Measurements from ENCODE around the gene CRY1. TPM values are rescaled to one million over a fixed set of nuclear protein-coding genes. Genes with fewer than 3 reads are reported as not detected.

Gene CRY1
- total RNA-seq (10 to 100 TPM; 18.1 to 30.8 TPM), polyA plus RNA-seq (ENCODE audit: insufficient read length in 2 of 2) (10 to 100 TPM; 27.0 to 36.1 TPM)
- long read RNA-seq, donor 1, partial matches to known transcripts = 48 of 52 reads
- long read RNA-seq, donor 1, other reads (novel, unspliced or antisense) = 0 of 52 reads
- long read RNA-seq, donor 2, partial matches to known transcripts = 0 of 2 reads
- long read RNA-seq, donor 2, other reads (novel, unspliced or antisense) = 0 of 2 reads
- long read RNA-seq, donor 3, partial matches to known transcripts = 0 of 2 reads
- long read RNA-seq, donor 3, other reads (novel, unspliced or antisense) = 0 of 2 reads
- long read RNA-seq, donor 4, partial matches to known transcripts = 29 of 32 reads
- long read RNA-seq, donor 4, other reads (novel, unspliced or antisense) = 0 of 32 reads

GRCh38 chr12:107093417-107094182 is at the start of gene CRY1:
Gene CRY1 (minus strand): TSS chr12:107093549. CDS start chr12:107092961, 588 bp downstream.
- Histone ChIP-seq H3K27me3 (ENCODE audit: control insufficient read depth, insufficient read depth, low read length) (peaks cover 2% of the 10 kb centered on the region), H3K36me3 (ENCODE audit: control insufficient read depth, insufficient read depth, low read length) (no peaks in the 10 kb centered on the region), H3K9me3 (ENCODE audit: control insufficient read depth, insufficient read depth, low read length) (no peaks in the 10 kb centered on the region), H3K27ac (ENCODE audit: low read depth, low read length) (peak within 1 kb of the TSS; percentile 100), H3K4me3 (ENCODE audit: low read depth, low read length) (peak within 1 kb of the TSS; percentile 99), H3K4me1 (ENCODE audit: control insufficient read depth, insufficient read depth, low read length) (peaks cover 11% of the 10 kb centered on the region)
- DNase-seq (ENCODE audit: low read depth in 4 of 6, low spot score in 6 of 6) = peak; percentile 95 to 99 (median 97)
- under 1% methylated on average over 73 of the region's 74 CpGs for WGBS (ENCODE audit: insufficient coverage)

DNA sequence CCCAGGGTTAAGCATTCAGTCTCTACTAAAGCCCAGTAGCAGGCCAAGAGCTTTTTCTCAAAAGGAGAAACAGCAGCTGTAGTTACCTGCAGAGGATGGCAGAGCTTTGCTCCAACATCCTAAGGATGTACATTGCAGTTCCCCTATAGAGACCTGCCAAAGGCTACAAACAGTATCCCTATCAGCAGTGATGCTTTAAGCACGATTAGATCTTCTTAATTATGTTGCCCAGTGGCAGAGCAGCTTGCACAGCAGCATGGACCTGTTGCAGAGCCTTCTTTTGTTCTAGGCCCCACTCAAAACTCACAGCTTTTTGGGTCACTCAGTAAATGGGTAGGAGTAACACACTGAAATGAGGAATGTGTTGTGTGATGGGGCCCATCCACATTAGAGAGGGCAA is 46.4 kb upstream of the CRY1 start:
- Histone ChIP-seq H3K27me3 (ENCODE audit: control insufficient read depth, insufficient read depth, low read length) (no peaks in the 10 kb centered on the region), H3K4me1 (ENCODE audit: control insufficient read depth, insufficient read depth, low read length) (no peaks in the 10 kb centered on the region), H3K9me3 (ENCODE audit: control insufficient read depth, insufficient read depth, low read length) (no peaks in the 10 kb centered on the region), H3K36me3 (ENCODE audit: control insufficient read depth, insufficient read depth, low read length) (no peaks in the 10 kb centered on the region), H3K27ac (ENCODE audit: low read depth, low read length) (no peak overlapping the region), H3K4me3 (ENCODE audit: low read depth, low read length) (no peak overlapping the region)
- DNase-seq (ENCODE audit: low read depth in 4 of 6, low spot score in 6 of 6) = no peak
- no CpG with 5 or more reads among the region's 1 CpG for WGBS (ENCODE audit: insufficient coverage)

DNA sequence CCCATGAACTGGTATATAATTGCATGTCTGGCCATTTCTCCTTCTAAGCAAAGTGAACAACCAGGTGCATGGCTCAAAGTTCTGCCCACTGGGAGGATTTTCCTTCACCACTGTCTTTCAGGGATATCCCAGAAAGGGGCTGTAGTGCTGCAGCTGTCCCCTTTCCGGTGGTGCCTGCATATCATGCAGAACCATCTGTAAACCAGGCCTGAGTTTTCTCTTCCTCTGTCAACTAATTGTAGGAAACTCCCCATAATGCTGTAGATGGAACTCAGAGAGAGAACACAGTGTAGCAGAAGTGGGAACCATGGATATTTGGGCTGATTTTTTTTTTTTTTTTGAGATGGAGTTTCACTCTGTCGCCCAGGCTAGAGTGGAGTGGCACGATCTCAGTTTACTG is 45.6 kb upstream of the CRY1 start:
- H3K27ac ChIP-seq (ENCODE audit: low read depth, low read length) = no peak overlapping the region
- H3K9me3 ChIP-seq (ENCODE audit: control insufficient read depth, insufficient read depth, low read length) = no peaks in the 10 kb centered on the region
- no peaks in the 10 kb centered on the region for H3K27me3 ChIP-seq (ENCODE audit: control insufficient read depth, insufficient read depth, low read length)
- H3K4me1 ChIP-seq (ENCODE audit: control insufficient read depth, insufficient read depth, low read length) = no peaks in the 10 kb centered on the region
- no peak overlapping the region for H3K4me3 ChIP-seq (ENCODE audit: low read depth, low read length)
- WGBS (ENCODE audit: insufficient coverage) = 100% methylated on average over 2 of the region's 3 CpGs
- no peak for DNase-seq (ENCODE audit: low read depth in 4 of 6, low spot score in 6 of 6)
- H3K36me3 ChIP-seq (ENCODE audit: control insufficient read depth, insufficient read depth, low read length) = no peaks in the 10 kb centered on the region

DNA sequence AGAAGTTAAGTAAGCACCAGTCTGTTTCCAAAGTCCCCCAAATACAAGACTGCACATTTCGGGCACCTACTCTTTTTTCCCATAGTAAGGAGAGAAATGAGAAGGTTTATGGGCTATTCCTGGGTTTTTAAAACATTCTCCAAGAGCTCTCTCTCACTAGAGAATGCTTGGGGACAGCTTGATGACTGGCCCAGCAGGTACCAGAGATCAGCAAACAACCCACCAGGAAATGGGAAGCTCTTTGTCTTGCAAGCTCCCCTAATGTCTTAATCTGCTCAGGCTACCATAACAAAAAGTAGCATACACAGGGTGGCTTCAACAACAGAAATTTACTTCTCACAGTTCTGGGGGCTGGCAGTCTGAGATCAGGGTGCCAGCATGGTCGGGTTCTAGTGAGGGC is 41.8 kb upstream of the CRY1 start:
- no CpG with 5 or more reads among the region's 2 CpGs for WGBS (ENCODE audit: insufficient coverage)
- no peak overlapping the region for H3K4me3 ChIP-seq (ENCODE audit: low read depth, low read length)
- peaks cover 2% of the 10 kb centered on the region for H3K27me3 ChIP-seq (ENCODE audit: control insufficient read depth, insufficient read depth, low read length)
- no peak overlapping the region for H3K27ac ChIP-seq (ENCODE audit: low read depth, low read length)
- no peak for DNase-seq (ENCODE audit: low read depth in 4 of 6, low spot score in 6 of 6)
- H3K9me3 ChIP-seq (ENCODE audit: control insufficient read depth, insufficient read depth, low read length) = no peaks in the 10 kb centered on the region
- no peaks in the 10 kb centered on the region for H3K36me3 ChIP-seq (ENCODE audit: control insufficient read depth, insufficient read depth, low read length)
- H3K4me1 ChIP-seq (ENCODE audit: control insufficient read depth, insufficient read depth, low read length) = peaks cover 6% of the 10 kb centered on the region

- H3K27ac ChIP-seq (ENCODE audit: low read depth, low read length) = no peak overlapping the region
- no peak overlapping the region for H3K4me3 ChIP-seq (ENCODE audit: low read depth, low read length)
- peaks cover 6% of the 10 kb centered on the region for H3K4me1 ChIP-seq (ENCODE audit: control insufficient read depth, insufficient read depth, low read length)
- H3K9me3 ChIP-seq (ENCODE audit: control insufficient read depth, insufficient read depth, low read length) = no peaks in the 10 kb centered on the region
- peaks cover 2% of the 10 kb centered on the region for H3K27me3 ChIP-seq (ENCODE audit: control insufficient read depth, insufficient read depth, low read length)
- no CpG with 5 or more reads among the region's 1 CpG for whole genome bisulfite sequencing (ENCODE audit: insufficient coverage)
- no peaks in the 10 kb centered on the region for H3K36me3 ChIP-seq (ENCODE audit: control insufficient read depth, insufficient read depth, low read length)
- no peak for DNase-seq (ENCODE audit: low read depth in 4 of 6, low spot score in 6 of 6)
These were observed 41.2 kb upstream of the CRY1 start for GRCh38 chr12:107134558-107134957.

DNA sequence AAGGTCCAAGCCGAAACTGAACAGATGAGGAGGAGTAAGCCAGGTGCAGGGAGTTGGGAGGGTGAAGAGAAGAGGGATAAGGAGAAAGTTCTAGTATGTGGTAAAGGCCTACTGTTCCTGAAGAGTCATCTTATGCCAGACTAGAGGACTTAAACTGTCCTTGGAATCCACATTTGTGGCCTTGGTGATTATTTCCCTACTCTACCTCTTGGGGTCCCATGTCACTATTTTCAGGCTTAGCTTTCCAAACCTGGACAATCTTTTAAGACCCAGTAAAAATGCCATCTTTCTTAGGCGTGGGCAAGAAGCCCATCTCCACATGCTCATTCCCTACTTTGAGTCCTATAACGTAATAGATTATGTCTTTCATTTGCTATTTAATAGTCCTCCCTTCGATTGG is 40.1 kb upstream of the CRY1 start:
- Histone ChIP-seq H3K4me1 (ENCODE audit: control insufficient read depth, insufficient read depth, low read length) (peaks cover 6% of the 10 kb centered on the region), H3K9me3 (ENCODE audit: control insufficient read depth, insufficient read depth, low read length) (no peaks in the 10 kb centered on the region), H3K27ac (ENCODE audit: low read depth, low read length) (no peak overlapping the region), H3K27me3 (ENCODE audit: control insufficient read depth, insufficient read depth, low read length) (peaks cover 2% of the 10 kb centered on the region), H3K4me3 (ENCODE audit: low read depth, low read length) (no peak overlapping the region), H3K36me3 (ENCODE audit: control insufficient read depth, insufficient read depth, low read length) (no peaks in the 10 kb centered on the region)
- peak in 1 of 6 donors; percentile 31 for DNase-seq (ENCODE audit: low read depth in 4 of 6, low spot score in 6 of 6)
- WGBS (ENCODE audit: insufficient coverage) = 100% methylated on average over 1 of the region's 4 CpGs

- Histone ChIP-seq H3K4me3 (ENCODE audit: low read depth, low read length) (no peak overlapping the region), H3K9me3 (ENCODE audit: control insufficient read depth, insufficient read depth, low read length) (no peaks in the 10 kb centered on the region), H3K4me1 (ENCODE audit: control insufficient read depth, insufficient read depth, low read length) (peaks cover 6% of the 10 kb centered on the region), H3K27ac (ENCODE audit: low read depth, low read length) (no peak overlapping the region), H3K27me3 (ENCODE audit: control insufficient read depth, insufficient read depth, low read length) (peaks cover 2% of the 10 kb centered on the region), H3K36me3 (ENCODE audit: control insufficient read depth, insufficient read depth, low read length) (no peaks in the 10 kb centered on the region)
- 42% methylated on average over 7 of the region's 10 CpGs for WGBS (ENCODE audit: insufficient coverage)
- DNase-seq (ENCODE audit: low read depth in 4 of 6, low spot score in 6 of 6) = peak; percentile 63 to 96 (median 66)
These were observed 38.7 kb upstream of the CRY1 start for GRCh38 chr12:107131832-107132616.

DNA sequence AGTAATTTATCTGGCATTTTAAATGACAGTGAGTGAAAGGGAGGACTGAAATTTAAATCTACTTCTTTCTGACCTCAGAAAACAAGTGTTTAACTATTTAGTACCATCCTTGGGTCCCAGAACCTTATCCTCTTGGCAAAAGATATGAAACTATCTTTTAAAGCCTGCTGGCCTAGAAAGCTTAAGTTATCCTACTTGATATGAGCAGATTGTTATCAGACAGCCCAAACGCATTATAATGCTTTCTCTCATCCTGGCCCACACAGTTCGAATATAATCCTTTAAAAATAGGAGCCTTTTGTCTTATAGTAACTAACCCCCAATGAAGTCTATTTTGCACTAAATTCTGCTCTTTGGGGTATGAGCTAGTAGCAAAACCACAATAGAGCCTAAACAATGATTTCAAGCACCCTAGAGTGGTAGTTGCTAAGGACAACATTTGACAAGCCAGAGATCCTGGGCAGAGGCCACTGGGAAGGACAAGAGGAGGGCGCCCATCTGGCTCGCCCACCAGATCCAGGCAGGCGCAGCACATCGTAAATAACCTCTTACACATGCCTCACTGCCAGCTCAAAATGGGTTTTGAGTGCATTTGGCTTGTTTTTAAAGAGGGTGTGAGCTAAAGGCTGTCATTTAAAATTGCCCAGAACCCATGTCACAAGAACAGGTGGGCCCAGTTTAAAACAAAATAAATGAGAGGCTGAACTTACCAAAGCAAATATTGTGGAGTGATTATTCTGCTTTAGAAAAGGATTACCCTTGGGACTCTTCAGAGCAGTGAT is 37.7 kb upstream of the CRY1 start:
- Histone ChIP-seq H3K36me3 (ENCODE audit: control insufficient read depth, insufficient read depth, low read length) (no peaks in the 10 kb centered on the region), H3K27me3 (ENCODE audit: control insufficient read depth, insufficient read depth, low read length) (peaks cover 2% of the 10 kb centered on the region), H3K9me3 (ENCODE audit: control insufficient read depth, insufficient read depth, low read length) (no peaks in the 10 kb centered on the region), H3K4me3 (ENCODE audit: low read depth, low read length) (no peak overlapping the region), H3K4me1 (ENCODE audit: control insufficient read depth, insufficient read depth, low read length) (peaks cover 6% of the 10 kb centered on the region), H3K27ac (ENCODE audit: low read depth, low read length) (no peak overlapping the region)
- peak in 2 of 6 donors; percentile 59 to 63 for DNase-seq (ENCODE audit: low read depth in 4 of 6, low spot score in 6 of 6)
- WGBS (ENCODE audit: insufficient coverage) = no CpG with 5 or more reads among the region's 6 CpGs
